Activated CD4-positive, alpha-beta T cell treated with anti-CD3 and anti-CD28 coated beads, Interleukin-2, Interleukin-4, amounts not matched to agents 100 ng/mL and 50 ng/mL, durations not matched to agents 16 hours and 8 hours (primary cell): ENCODE results near the gene CSGALNACT2.

Experiments
- DNase-seq: peaks from one replicate; pipeline ENCODE4 v3.0.0-alpha.2; 2020; ENCODE audit warnings: low spot score

CSGALNACT2 gene

DNA sequence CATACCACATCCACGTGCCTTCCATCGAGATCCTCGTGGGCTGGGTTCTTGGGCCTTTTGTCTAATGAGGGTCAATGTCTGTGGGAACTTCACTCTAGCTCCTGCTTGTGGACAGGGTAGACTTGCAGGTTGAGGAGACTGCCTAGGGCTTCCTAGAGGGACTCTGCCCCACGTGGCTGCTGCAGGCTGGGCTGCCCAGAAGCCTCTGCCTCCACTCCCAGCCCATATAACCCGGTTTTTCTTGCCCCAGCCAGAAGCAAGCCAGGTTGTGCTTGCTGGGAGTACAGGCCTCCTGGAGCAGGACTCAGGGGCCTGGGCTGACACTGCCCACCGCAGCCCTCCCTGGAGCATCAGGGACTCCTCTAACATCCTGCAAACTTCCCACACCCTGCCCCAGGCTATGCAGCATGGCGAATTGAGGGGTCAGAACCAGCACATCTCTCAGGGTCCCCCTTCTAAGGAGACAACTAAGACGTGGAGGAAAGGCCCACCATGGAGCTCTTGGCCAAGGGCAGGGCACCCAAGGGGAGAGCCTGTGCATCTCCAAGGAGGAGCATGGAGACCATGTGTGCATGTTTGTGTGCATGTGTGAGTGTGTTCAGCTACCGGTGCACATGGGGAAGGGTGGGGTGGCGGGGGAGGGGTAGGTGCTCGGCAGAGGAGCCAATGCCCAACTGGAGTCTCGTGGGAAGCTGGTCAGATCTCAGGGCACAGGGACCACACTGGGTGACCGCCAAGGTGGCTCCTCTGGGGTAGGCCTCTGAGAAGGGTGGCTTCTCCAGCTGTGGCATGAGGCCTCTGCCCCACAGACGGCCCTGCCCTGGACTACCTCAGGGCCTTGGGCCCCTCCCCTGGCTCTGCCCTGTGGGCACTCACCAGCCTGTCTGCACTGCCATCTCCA is 66.0 kb downstream of the CSGALNACT2 start:
- DNase-seq: no peak

DNA sequence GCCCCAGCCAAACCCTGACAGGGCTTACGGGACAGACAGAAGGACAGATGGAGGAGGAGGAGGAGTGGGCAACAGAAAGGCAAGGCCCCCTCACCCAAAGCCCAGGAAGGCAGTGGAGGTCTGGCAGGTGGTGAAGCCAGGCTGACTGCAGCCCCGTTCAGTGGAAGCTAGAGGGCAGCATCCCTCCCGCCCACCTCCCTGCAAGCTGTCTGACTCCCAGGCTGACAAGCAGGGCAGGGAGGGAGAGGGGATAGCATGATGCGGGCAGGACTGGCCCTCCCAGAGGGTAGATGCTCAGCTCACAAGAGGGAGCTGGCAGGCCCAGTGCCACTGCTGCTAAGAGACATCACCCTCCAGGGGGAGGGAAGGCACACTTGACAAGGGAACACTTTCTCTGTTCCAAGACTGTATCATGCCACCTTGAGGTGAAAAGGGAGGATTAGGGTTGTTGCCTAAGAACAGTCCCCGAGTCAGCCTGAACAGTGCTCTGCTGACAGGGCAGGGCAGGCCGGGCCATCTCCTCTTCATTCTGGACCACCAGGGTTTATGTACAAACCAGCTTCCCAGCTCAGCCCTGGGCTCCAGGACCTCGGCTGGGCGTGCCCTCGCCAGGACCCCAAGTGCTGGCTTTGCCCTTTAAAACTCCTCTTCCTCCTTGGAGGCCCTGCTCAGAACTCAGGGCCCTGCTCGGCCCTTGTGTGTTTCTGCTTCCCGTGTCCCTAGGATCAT is 66.9 kb downstream of the CSGALNACT2 start:
- peak; percentile 67 for DNase-seq

DNA sequence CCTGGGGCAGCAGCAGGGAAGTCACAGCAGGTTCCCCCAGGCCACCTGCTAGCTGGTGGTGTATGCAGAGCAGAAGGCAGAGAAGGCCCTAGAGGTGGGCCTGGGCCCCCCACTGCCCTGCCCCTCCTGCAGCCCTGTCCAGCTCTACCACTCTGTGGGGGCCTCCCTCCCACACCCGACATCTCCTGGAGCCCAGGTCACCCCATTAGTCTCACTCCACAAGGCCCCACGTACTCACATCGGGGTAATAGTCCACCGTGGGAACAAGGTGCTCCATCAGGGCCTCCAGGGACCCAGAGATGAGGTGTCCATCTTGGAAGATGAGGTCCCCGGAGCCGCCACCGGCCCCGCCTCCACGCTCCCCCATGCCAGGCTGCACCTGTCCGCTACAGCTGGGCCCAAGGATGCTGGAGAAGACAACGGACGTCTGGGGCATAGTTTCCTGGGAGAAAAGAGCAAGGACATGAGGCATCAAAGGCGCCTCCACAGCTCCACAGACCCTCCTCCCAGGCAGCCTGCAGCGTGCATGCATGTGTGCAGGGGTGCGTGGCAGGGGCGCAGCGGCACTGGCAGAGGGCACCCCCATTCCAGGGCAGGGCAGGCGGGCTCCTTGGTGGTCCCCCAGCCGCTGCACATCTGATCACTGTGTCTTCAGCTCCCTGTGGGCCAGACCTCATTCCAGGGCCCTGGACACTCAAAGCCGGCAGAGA is 67.6 kb downstream of the CSGALNACT2 start:
- no peak for DNase-seq

DNA sequence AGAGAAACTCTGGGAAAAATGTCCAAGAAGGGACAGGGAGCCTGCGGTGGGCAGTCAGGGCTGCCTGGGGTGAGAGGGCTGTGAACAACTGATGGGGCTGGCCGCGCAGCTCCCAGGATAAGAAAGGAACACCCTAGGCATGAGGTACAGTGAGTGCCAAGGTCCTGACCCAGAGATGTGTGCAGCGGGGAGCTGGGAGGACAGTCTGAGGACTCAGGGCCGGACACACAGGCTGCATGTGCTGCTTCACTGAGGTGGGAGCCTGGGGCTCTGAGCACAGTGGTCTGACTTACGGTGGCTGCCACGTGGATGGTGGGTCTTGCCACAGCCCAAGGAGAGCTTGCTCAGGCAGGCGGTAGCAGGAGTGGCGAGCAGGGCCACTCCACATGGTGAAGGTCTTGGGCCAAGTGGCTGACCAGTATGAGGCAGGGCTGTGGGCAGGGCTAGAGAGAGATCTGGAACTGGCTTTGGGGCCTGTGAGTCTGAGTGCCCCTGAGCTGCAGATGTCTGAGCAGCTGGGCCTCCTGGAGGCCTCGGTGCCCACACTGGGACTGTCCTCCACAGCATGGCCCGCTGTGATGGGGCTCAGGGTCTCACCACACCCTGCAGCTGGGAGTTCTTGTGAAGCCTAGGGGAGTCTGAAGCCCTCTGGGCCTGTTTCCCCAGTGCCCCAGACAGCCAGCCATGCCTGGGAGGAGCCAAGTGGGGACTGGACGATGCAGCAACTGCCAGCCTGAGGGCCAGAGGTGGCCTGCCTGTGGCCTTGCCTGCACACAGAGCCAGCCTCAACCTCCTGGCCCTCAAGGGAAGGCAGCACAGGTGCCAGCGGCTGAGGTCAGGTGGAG is 68.4 kb downstream of the CSGALNACT2 start:
- DNase-seq: no peak

DNA sequence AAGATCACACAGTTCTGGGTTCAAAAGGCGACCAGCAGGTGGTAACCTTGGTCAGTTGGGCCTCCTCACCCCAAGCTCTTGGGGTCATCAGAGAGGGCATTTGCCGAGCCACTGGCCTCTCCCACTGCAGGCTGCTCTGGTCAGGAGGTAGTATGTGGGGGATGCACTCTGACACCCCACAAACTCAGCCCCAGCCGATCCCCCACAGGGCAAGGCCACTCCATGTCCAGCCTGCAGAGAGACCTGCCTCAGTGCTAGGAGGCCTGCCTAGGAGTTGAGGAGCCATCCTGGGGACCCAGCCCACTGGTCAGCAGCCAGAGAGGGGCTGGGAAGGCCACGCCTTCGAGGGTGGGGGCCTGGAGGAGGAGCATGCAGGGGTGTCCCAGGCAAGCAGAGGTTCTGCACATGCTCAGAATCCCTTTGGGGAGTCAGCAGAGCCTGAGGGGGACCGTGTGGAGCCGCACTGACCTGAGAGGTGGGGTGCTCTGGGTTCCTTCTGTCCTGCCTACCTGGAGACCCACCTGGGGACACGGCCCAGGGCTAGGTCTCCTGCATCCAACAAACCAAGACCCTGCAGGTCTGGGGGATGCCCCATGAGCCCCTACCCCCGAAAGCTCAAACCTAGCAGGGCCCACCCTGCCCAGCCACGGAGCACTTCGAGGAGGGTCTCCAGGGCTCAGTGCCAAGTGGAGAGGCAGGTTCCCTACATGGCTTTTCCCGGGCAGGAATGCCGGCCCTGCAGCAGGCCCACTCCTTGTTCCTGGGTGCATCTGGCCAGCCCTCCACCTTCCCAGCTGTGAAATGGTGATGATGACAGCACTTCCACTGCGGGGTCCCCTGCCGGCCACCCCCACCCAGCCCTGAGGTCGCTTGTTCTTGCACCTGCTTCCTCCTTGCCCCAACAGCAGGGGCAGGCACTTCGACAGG is 70.2 kb downstream of the CSGALNACT2 start:
- DNase-seq: no peak

DNA sequence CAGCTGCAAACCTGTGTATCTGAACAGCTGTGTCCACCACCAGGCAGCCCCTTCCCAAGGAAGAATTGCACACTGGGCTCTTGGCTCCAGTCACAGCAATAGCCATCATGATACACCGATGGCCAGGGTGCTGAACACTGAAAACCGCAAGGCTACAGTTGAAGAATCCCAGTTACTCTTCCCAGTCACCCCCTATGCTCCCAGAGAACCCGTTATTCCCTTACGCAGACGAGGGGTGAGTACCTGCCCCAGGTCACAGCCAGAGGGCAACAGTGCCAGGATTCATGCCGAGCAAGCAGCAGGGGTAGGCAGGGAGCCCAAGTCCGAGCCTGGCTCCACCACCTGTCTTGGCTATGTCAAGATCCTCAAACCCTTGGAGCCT is 70.8 kb downstream of the CSGALNACT2 start:
- DNase-seq: no peak

DNA sequence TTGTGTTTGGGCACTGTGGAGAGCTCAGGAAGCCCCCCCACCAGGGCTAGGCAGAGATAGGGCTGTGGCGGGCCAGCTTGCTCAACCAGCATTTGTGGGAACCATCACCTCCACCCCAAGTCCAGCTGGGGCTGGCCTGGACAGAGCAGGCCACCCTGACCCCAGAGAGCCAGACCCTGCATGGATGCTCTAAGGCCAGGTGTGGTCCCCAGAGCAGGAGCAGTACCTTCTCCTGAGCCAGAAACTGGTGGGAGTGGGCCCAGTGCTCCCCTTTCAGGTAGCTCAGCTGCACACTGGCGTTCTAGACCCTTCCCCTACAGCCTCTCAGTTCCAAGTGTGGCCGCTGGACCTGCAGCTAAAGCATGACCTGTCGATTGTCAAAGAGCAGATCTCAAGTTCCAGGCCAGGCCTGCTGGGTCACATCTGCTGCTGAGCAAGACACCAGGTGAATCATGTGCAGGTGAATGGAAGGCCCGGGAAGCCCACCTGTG is 71.5 kb downstream of the CSGALNACT2 start:
- DNase-seq: no peak

DNA sequence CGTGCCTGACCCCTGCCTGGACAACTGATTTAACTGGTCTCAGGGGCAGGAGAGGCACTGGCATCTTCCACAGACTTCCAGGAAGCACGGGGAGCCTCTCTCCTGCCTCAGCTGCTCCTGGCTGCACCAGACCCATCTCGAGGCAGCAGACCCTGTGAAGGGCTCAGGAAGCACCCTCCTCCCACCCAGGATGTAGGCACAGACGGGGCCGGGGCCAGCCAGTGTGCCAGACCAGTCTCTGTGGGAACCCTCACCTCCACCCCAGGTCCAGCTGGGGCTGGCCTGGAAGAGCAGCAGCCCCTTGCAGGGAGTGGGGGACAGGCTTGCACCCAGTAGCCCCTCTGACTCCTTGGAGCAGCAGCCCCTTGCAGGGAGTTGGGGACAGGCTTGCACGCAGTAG is 72.3 kb downstream of the CSGALNACT2 start:
- DNase-seq: no peak

DNA sequence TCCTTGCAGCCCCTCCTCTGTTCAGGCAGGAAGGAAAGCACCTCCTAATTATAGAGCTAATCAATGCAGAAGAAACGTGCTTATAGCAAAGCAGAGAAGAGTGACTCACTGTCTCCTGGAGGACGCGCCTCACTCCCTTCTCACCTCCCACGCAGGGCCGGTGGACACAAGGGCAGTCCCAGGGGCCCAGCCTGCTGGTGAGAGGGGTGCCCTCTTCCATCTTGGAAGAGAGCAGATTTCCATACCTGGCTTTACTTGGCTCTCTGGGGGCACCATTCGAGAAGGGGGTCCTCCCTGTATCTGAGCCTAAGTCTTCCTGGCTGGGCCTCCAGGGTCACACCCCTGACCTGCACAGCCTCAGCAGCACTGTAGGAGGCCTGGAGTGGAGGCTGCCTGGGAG is 72.8 kb downstream of the CSGALNACT2 start:
- DNase-seq: no peak

DNA sequence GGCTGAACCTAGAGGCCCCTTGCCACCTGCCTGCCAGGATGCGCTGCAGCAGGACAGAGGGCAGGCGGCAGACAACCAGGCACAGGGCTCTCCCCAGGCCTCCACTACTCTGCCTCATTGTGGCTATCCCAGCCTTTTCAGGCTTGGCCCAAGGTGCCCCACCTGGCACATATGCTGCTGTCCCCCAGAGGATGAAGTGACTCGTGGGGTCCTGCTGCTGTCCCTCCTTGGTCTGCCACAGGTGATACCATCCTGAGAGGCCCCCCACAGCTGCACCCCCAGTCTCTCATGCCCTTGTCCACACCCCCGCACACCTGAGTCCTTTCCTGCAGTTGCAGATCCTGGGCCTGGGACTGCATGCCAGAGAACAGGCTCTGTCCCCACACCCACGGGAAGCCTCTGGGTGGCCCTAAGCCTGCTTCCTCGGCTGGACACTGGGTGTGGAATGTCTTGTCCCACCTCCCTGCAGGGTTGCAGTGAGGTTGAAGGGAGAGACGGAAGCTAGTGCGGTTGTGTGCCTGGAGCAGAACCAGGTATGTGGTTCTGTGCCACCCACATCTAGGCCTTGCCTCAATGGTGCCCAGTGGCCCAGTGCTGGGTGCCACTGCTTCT is 73.3 kb downstream of the CSGALNACT2 start:
- no peak for DNase-seq

DNA sequence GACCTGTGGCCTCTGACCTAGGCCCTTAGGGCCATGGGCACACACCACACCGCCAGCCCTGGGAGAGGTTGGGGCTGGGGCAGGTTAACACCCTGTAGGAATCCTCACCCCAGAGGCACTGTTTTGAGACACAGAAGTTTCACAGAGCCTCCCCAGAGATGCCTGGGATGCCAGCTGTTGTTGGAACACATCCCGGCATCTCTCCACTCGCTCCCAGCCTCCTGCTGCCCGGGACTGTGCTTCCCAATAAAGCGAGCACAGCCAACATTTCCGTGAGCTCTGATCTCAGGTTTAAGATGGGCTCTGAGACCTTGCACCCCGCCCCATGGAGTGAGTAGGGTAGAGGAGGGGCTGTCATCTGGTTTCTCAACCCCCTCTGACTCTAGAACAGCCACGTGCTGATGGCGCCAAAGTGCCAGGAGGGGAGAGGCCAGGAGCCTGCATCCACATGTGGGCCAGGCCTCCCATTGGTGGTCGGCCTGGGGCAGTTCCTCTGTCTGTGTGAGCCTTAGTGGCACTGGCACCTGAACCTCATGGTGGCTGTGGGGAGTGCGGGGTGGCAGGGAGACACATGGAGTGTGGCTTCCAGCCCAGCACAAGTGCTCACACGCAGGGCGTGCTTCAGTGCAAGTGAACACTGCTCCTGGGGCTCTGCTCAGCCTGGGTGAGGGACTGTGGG is 73.9 kb downstream of the CSGALNACT2 start:
- no peak for DNase-seq

DNA sequence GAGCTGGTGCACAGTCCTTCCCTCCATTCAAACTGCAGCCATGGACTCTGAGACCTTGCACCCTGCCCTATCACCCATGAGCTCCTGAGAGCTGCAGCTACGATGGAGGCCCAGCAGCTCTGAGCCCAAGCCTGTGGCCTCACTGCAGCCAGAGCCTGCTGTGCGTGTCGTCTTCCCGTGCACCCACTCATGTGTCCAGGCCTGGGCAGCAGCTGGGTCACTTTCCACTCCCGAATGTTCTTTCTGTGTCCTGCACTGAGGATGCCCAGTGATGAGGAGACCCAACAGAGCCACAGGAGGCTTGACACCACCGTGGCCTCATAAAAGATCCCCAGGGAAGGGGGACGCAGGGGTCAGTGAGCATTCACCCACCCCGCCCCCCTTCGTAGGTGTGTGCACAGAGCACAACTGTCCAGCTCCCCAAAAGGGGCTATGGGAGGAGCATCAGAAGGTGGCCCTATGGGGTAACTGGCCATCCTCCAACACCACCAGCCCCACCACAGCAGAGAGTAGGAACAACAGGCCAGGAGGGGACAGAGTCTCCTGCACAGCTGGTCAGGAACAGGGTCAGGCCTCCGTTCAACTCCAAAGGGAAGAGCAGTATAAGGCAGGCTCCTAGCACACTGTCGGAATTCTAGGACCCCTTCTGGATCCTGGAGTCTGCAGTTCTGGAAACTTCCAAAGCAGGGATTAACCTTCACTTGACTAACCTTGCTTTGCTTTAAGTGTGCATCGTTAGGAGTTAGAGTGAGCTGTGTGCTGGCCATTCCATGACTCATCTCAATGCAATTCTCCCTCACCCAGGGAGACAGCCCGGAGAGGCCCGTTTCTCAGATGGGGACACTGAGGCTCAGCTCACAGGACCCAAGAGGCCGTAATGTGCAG is 76.1 kb downstream of the CSGALNACT2 start:
- DNase-seq: no peak

DNA sequence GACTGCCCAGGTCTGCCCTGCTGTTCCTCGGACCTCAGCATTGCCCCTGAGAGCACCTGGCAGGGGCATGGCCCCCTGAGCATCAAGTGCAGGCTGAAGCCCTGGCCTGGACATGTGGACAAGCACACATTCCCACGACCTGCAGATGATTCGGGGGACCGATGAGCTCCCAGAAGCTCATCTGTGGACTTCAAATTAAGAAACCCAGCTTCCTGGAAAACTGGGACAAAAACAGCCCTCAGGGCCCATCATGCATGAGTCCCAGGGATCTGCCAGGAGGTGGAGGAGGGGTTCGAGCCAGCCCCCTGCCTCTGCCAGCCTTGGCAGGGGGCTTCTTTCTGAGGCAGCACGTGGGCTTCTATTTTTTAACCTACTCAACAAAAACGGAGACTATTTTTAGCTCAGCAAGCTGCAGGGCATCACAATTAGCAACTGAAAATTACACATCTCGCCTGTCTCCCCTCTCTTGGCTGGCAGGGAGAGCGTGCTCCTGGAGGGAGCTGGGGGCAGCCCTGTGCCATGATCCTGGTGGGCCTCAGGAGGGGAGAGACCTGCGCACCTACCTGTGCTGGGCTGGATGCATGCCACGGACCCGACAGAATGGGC is 76.8 kb downstream of the CSGALNACT2 start:
- DNase-seq: no peak

DNA sequence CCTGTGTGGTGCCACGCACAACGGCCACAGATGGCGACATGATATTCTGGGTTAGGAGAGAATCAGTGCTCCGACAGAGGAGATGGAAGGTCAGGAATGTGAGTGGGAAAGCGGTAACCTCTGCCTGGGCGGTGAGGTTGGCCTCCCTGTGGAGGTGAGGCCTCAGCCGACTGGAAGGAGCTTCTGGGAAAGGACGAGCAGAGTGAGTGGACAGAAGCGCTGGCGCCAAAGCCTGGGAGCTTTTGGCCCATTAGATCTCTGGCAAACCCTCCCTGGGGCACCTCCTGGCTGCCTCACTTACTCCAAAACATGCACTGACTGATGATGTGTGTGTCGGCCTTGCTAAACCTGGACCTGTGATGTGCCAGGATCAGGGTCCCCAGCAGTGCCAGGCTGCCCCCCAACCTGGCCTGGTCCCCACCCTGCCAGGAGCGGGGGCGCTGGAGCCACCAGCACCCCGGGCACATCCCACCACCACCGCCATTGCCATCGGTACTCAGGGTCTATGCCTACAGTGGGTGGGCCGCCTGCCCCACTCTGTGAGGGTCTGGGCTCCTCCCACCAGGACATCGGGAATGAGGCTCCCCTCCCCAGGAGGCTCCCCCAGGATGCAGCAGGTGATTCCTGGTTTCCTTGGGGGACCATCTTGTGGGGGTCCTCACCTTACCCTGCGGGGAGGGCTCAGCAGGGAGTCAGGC is 77.7 kb downstream of the CSGALNACT2 start:
- DNase-seq: no peak

DNA sequence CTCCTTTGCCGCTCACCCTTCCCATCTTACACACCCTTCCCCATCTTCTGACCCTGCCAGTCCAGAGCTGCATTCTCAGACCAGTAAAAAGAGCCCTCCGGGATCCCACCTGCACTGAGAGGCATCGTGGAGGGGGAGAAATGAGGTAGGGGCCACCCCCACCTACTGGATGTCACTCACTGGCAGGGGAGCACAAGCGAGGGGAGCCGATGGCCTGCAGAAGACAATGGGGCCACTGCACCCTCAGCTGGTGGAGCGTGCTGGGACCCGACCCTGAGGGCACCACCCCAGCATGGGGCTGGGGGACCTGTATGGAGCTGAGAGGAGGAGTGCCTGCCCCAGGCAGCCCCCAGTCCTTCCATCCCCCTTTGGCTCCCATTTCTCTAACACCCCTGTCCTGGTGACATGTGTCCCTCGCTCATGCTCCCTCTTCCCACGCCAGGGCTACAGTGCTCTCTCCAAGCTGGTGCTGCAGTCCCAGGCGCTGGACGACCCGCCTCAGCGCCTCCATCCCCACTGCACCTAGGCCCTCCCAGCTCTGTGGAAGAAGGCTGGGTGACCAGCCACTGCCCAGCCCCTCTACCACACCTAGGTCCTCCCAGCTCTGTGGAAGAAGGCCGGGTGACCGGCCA is 78.8 kb downstream of the CSGALNACT2 start:
- no peak for DNase-seq

DNA sequence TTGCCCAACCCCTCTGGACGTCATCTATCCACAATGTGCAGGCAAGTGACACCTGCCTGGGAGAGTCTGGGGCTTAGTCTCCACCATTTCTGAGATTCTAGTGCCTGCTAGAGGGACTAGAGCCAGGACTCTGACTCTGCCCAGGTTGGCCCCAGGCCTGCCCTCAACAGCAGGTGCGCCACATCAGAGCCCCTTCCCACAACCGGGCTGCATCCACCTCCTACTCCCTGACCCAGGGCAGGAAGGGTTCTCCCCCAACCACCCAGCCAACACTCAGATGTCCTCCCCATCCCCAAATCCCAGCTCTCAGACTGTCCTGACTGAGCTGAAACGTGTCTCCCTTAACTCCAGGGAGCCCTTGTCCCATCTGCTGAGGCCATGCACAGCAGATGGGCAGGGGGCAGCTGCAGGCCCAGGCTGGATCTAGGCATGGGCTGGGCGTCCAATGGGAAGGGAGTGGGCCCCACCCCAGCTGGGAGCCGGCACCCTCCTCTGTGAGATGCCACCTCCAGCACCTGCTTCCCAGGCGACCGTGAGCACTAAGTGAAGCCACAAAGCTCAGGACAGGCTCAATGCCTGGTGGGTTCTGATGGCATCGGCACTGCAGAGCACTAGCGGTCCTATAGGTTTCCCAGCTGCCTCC is 79.4 kb downstream of the CSGALNACT2 start:
- DNase-seq: no peak
